GM21619 (cell line): ENCODE results near the gene AQP9.
"Not testable (repeated sequence)": the region's sequence is repeated elsewhere in the genome, so short reads cannot be mapped to it uniquely, and the experiment has no call there.

Experiments
- ATAC-seq: cut with Tn5 transposase; IDR thresholded peaks from one replicate; pipeline ENCODE4 v1.9.1; 2021; ENCODE audit not compliant: unreplicated experiment

Gene AQP9

GRCh38 chr15:58179206-58179605 lies 41.0 kb downstream of the AQP9 start:
- no peak for ATAC-seq

- no peak for ATAC-seq
Measured at GRCh38 chr15:58179741-58180381, 41.7 kb downstream of the AQP9 start.

GRCh38 chr15:58182460-58183163 lies 44.4 kb downstream of the AQP9 start:
- no peak for ATAC-seq

- ATAC-seq = no peak
Measured at GRCh38 chr15:58185439-58185838, 47.3 kb downstream of the AQP9 start.

GRCh38 chr15:58189148-58189811 lies 51.1 kb downstream of the AQP9 start:
- ATAC-seq = no peak

GRCh38 chr15:58190419-58190818 lies 52.2 kb downstream of the AQP9 start:
- ATAC-seq = no peak

- not testable (repeated sequence) for ATAC-seq
Measured at GRCh38 chr15:58193636-58194035, 55.5 kb downstream of the AQP9 start.

GRCh38 chr15:58200739-58201138 lies 62.6 kb downstream of the AQP9 start:
- no peak for ATAC-seq

- ATAC-seq = no peak
Measured at GRCh38 chr15:58201516-58201915, 63.3 kb downstream of the AQP9 start.

GRCh38 chr15:58203537-58203936 lies 65.4 kb downstream of the AQP9 start:
- ATAC-seq = no peak

- no peak for ATAC-seq
Measured at GRCh38 chr15:58206151-58206550, 68.0 kb downstream of the AQP9 start.

- not testable (repeated sequence) for ATAC-seq
Measured at GRCh38 chr15:58208217-58208616, 70.0 kb downstream of the AQP9 start.

- ATAC-seq = not testable (repeated sequence)
Measured at GRCh38 chr15:58209007-58209481, 70.9 kb downstream of the AQP9 start.

GRCh38 chr15:58210031-58210430 lies 71.8 kb downstream of the AQP9 start:
- ATAC-seq = not testable (repeated sequence)

- no peak for ATAC-seq
Measured at GRCh38 chr15:58212909-58213526, 74.8 kb downstream of the AQP9 start.

GRCh38 chr15:58213587-58214338 lies 75.6 kb downstream of the AQP9 start:
- ATAC-seq = no peak

GRCh38 chr15:58214591-58215340 lies 76.6 kb downstream of the AQP9 start:
- ATAC-seq = no peak

GRCh38 chr15:58217460-58217859 lies 79.3 kb downstream of the AQP9 start:
- ATAC-seq = no peak

- ATAC-seq = no peak
Measured at GRCh38 chr15:58221591-58222241, 83.5 kb downstream of the AQP9 start.

- ATAC-seq = no peak
Measured at GRCh38 chr15:58222679-58223078, 84.5 kb downstream of the AQP9 start.
